HepG2 (cell line): Measurements from ENCODE around the gene FAAH2. TPM values are rescaled to one million over a fixed set of nuclear protein-coding genes. Genes with fewer than 3 reads are reported as not detected.

Experiments
- ATAC-seq: fragments of 200-7000 bp; cut with Tn5 transposase; 3 replicates; pipeline ENCODE4 v1.9.1; 2020; ENCODE audit warnings: mild to moderate bottlenecking, moderate library complexity
- BruUV-seq: library from RNA; stranded (reverse); fragments of 400-500 nt; replicated peaks from 2 replicates; lab custom pipeline; 2021; lab: Mats Ljungman, UMichigan
- CTCF ChIA-PET: fragments of 300-600 bp; formaldehyde crosslinking; extraction: SDS; loops from one replicate; lab custom pipeline; 2021; ENCODE audit warnings: low total read pairs, inconsistent platforms, low intra/inter-chr PET ratio; lab: Yijun Ruan, JAX
- POLR2A ChIA-PET: fragments of 350-600 bp; sonication (Branson Sonifier 250); formaldehyde crosslinking; loops from one replicate; lab custom pipeline; 2020; ENCODE audit warnings: antibody characterized with exemption, inconsistent platforms; lab: Yijun Ruan, JAX
- DNase-seq: peaks from one replicate; pipeline ENCODE4 v3.0.0-alpha.2; 2015; ENCODE audit warnings: low spot score
- FAIRE-seq: peaks from 3 replicates; lab custom pipeline; 2011; peaks lifted over from hg19 to GRCh38; lab: Jason Lieb, UNC
- H2AFZ ChIP-seq: one replicate; pipeline ENCODE4 v1.6.1; 2011; ENCODE audit warnings: low read length, inconsistent platforms
- H3K27ac ChIP-seq: fragments of 300-600 bp; 3 replicates; pipeline ENCODE4 v1.8.0; 2011; ENCODE audit warnings: mixed run types, mild to moderate bottlenecking, mixed read lengths, low read length, inconsistent platforms; ENCODE audit not compliant: insufficient read depth; ENCODE audit errors: extremely low read length
- H3K27me3 ChIP-seq, 2 experiments: fragments of 200-600 bp in 1 of 2; 2 replicates in 1 of 2; 3 replicates in 1 of 2; pipeline versions ENCODE4 v1.6.0 to v1.8.0; 2011; ENCODE audit warnings: low read length in 2 of 2, mild to moderate bottlenecking in 2 of 2, moderate library complexity in 2 of 2, inconsistent platforms in 1 of 2; ENCODE audit not compliant: insufficient read depth in 2 of 2, control insufficient read depth in 1 of 2
- H3K36me3 ChIP-seq, 2 experiments: fragments of 200-600 bp in 1 of 2; replicated peaks in 1 of 2; 2 replicates in 1 of 2; 3 replicates in 1 of 2; pipeline versions ENCODE4 v1.5.1 to v1.8.0; 2011; ENCODE audit warnings: low read length in 2 of 2, inconsistent platforms in 1 of 2; ENCODE audit not compliant: insufficient read depth in 2 of 2, control insufficient read depth in 1 of 2
- H3K4me1 ChIP-seq: 2 replicates; pipeline ENCODE4 v1.5.1; 2012; ENCODE audit warnings: low read length, inconsistent platforms; ENCODE audit not compliant: insufficient read depth
- H3K4me2 ChIP-seq: 2 replicates; pipeline ENCODE4 v1.6.0; 2011; ENCODE audit warnings: low read depth, low read length, inconsistent platforms
- H3K4me3 ChIP-seq, 3 experiments: fragments of 200-600 bp in 1 of 3; sonication (generic), shearing (Covaris generic) in 1 of 3; replicated peaks in 1 of 3; 2 replicates each; pipeline ENCODE4 v1.5.1; 2011 to 2016; ENCODE audit warnings: low read length in 3 of 3, inconsistent platforms in 2 of 3, low read depth in 2 of 3, mild to moderate bottlenecking in 2 of 3, control low read depth in 1 of 3, mixed read lengths in 1 of 3; ENCODE audit not compliant: insufficient read depth in 1 of 3
- H3K79me2 ChIP-seq: one replicate; pipeline ENCODE4 v1.6.1; 2011; ENCODE audit warnings: low read length, inconsistent platforms; ENCODE audit not compliant: insufficient read depth
- H3K9ac ChIP-seq: 2 replicates; pipeline ENCODE4 v1.6.0; 2011; ENCODE audit warnings: mild to moderate bottlenecking, low read depth, low read length, inconsistent platforms; ENCODE audit not compliant: insufficient read depth
- H3K9me3 ChIP-seq: 2 replicates; pipeline ENCODE4 v1.5.1; 2012; ENCODE audit warnings: mild to moderate bottlenecking, low read length
- H4K20me1 ChIP-seq: 2 replicates; pipeline ENCODE4 v1.6.0; 2011; ENCODE audit warnings: inconsistent platforms, mild to moderate bottlenecking, low read length, moderate library complexity; ENCODE audit not compliant: insufficient read depth
- CC2D1A ChIP-seq: sonication (generic); formaldehyde crosslinking; IDR thresholded peaks from 2 replicates; pipeline ENCODE4 v1.8.1; 2023; ENCODE audit warnings: mild to moderate bottlenecking, missing genetic modification reagents
- CCAR2 ChIP-seq: fragments of 200-400 bp; formaldehyde crosslinking; optimal IDR thresholded peaks from 2 replicates; pipeline ENCODE3; 2018; ENCODE audit warnings: low read depth, mild to moderate bottlenecking, low read length, moderate library complexity
- ELF1 ChIP-seq: sonication (generic); formaldehyde crosslinking; IDR thresholded peaks from 2 replicates; pipeline ENCODE4 v1.4.0; 2020; ENCODE audit warnings: missing genetic modification reagents
- PITX1 ChIP-seq: sonication (generic); formaldehyde crosslinking; IDR thresholded peaks from 2 replicates; pipeline ENCODE4 v1.5.1; 2020; ENCODE audit warnings: mild to moderate bottlenecking, missing genetic modification reagents
- RXRA ChIP-seq: sonication (generic); formaldehyde crosslinking; IDR thresholded peaks from 2 replicates; pipeline ENCODE4 v1.5.1; 2020; ENCODE audit warnings: missing genetic modification reagents
- SALL2 ChIP-seq: sonication (generic); formaldehyde crosslinking; IDR thresholded peaks from 2 replicates; pipeline ENCODE4 v1.8.1; 2023; ENCODE audit warnings: mild to moderate bottlenecking, missing genetic modification reagents, inconsistent platforms
- SIN3B ChIP-seq: fragments of 150-350 bp; IDR thresholded peaks from 2 replicates; pipeline ENCODE4 v1.6.1; 2014; ENCODE audit warnings: low read length
- ZNF280B ChIP-seq: sonication (generic); formaldehyde crosslinking; IDR thresholded peaks from 2 replicates; pipeline ENCODE4 v1.5.0; 2020; ENCODE audit warnings: missing genetic modification reagents, mild to moderate bottlenecking, borderline replicate concordance
- ZNF513 ChIP-seq: sonication (generic); formaldehyde crosslinking; conservative IDR thresholded peaks from 2 replicates; pipeline ENCODE4 v1.5.0; 2020; ENCODE audit warnings: missing genetic modification reagents
- ZNF605 ChIP-seq: sonication (generic); formaldehyde crosslinking; IDR thresholded peaks from 2 replicates; pipeline ENCODE4 v1.8.0; 2022; ENCODE audit warnings: mild to moderate bottlenecking, missing genetic modification reagents
- ZSCAN9 ChIP-seq: IDR thresholded peaks from 2 replicates; pipeline ENCODE4 v1.6.1; 2016; ENCODE audit warnings: borderline replicate concordance
- WGBS: methylation state at CpG from one replicate; pipeline ENCODE4 v1.1.6; 2017; ENCODE audit warnings: low lambda C conversion rate; 5-methylcytosine and 5-hydroxymethylcytosine counted together
- in situ Hi-C: cut with HindIII; loops from 2 replicates; pipeline ENCODE4 v1.10.0; 2017; ENCODE audit warnings: low pct_unique_long_range_greater_than_20kb; ENCODE audit not compliant: extremely low pct_ligation_motif_present
- intact Hi-C: fragments of 100-400 bp; cut with micrococcal nuclease; formaldehyde crosslinking; loops from one replicate; pipeline ENCODE4 v1.10.0; 2022; ENCODE audit not compliant: unreplicated experiment
- polyA plus RNA-seq, 8 experiments: library from polyadenylated mRNA; depleted of rRNA in 3 of 8; stranded (reverse) in 7 of 8; unstranded in 1 of 8; fragments of >200 nt; fragmentation: Illumina TruSeq in 4 of 8; extraction: Trizol in 4 of 8; gene quantifications; 2 replicates each; pipeline versions ENCODE4 v1.2.1 to v1.2.3, GENCODE V29; 2011 to 2016; ENCODE audit warnings: low read depth in 4 of 8, missing spikeins in 1 of 8, mixed read lengths in 1 of 8; ENCODE audit not compliant: insufficient read depth in 1 of 8
- total RNA-seq, 5 experiments: library from RNA; depleted of rRNA; stranded (reverse); fragments of >200 nt; fragmentation: Illumina TruSeq; extraction: Trizol; gene quantifications; 2 replicates each; pipeline ENCODE4 v1.2.3, GENCODE V29; 2016; ENCODE audit warnings: low read depth in 1 of 5

FAAH2 gene
- total and polyA plus RNA-seq, 2 of the 13 experiments (the other 11 are each of a cell fraction or from before 2014, with no cell fraction given): 1.6 to 3.3 TPM

- Histone ChIP-seq H3K36me3 (no peaks in the 10 kb centered on the region), H3K4me2 (no peak overlapping the region), H3K4me1 (no peaks in the 10 kb centered on the region), H2AFZ (no peak overlapping the region), H3K27ac (no peak overlapping the region), H4K20me1 (no peaks in the 10 kb centered on the region), H3K4me3 (no peak overlapping the region), H3K9ac (no peak overlapping the region), H3K9me3 (no peaks in the 10 kb centered on the region), H3K27me3 (no peaks in the 10 kb centered on the region), H3K79me2 (no peaks in the 10 kb centered on the region)
- WGBS: no CpG with 5 or more reads among the region's 1 CpG
- no peak for DNase-seq
- no peak for ATAC-seq
- in situ Hi-C loops: no loop called here
- ChIA-PET CTCF (no interaction called here), POLR2A (no interaction called here)
- TF ChIP-seq SIN3B (no peak), CCAR2 (no peak), RXRA (CRISPR knock-in tag) (no peak), SALL2 (CRISPR knock-in tag) (no peak), ZNF280B (CRISPR knock-in tag) (no peak), ZNF605 (CRISPR knock-in tag) (no peak), CC2D1A (CRISPR knock-in tag) (no peak), ZNF513 (CRISPR knock-in tag) (no peak), ELF1 (CRISPR knock-in tag) (no peak), PITX1 (CRISPR knock-in tag) (no peak), ZSCAN9 (no peak)
- intact Hi-C loops: no loop called here
- no TSS peak for BruUV-seq
- FAIRE-seq: no peak
These were observed 19.2 kb upstream of the FAAH2 start for GRCh38 chrX:57267308-57267707.
